AG10803 (cell line): ENCODE data around the gene CDC42SE2.
"Not testable (repeated sequence)": the region's sequence is repeated elsewhere in the genome, so short reads cannot be mapped to it uniquely, and the experiment has no call there.

ENCODE experiments used
- DNase-seq: peaks from one replicate; pipeline ENCODE4 v3.0.0; 2010; ENCODE audit warnings: low read depth
- H3K4me3 ChIP-seq: 2 replicates; pipeline ENCODE4 v1.5.1; 2011; ENCODE audit warnings: mild to moderate bottlenecking, low read length, control low read depth
- CTCF ChIP-seq: conservative IDR thresholded peaks from 2 replicates; pipeline ENCODE4 v1.5.1; 2011; ENCODE audit warnings: mild to moderate bottlenecking, low read length, control low read depth, inconsistent platforms

The CDC42SE2 gene

GRCh38 chr5:131373265-131373664 is 109.4 kb downstream of the CDC42SE2 start:
- no peak for TF ChIP-seq CTCF
- no peak for DNase-seq
- no peak overlapping the region for H3K4me3 ChIP-seq

DNA sequence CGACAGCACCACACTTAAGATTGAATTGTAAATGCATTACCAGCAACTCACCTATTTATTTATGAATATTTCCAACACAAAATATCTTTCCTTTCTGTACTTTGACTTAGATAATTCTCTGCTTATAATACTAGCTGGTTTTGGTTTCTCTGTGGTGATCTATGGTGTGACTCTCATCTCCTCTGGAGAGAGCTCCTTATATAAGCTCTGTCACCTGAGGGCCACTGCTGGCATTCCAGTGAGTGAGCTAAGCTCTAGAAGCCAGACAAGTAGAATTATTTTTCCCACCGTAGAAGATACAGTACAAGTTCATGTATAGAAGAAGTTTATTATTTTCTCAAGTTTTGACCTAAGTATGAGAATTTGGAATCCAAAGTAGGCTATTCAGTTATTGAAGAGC is 111.5 kb downstream of the CDC42SE2 start:
- TF ChIP-seq CTCF = no peak
- H3K4me3 ChIP-seq = no peak overlapping the region
- DNase-seq = no peak

- TF ChIP-seq CTCF = no peak
- DNase-seq = no peak
- no peak overlapping the region for H3K4me3 ChIP-seq
These were observed 113.5 kb downstream of the CDC42SE2 start for GRCh38 chr5:131377346-131377745.

GRCh38 chr5:131377785-131378325 is 114.0 kb downstream of the CDC42SE2 start:
- no peak for TF ChIP-seq CTCF
- no peak for DNase-seq
- H3K4me3 ChIP-seq = no peak overlapping the region

DNA sequence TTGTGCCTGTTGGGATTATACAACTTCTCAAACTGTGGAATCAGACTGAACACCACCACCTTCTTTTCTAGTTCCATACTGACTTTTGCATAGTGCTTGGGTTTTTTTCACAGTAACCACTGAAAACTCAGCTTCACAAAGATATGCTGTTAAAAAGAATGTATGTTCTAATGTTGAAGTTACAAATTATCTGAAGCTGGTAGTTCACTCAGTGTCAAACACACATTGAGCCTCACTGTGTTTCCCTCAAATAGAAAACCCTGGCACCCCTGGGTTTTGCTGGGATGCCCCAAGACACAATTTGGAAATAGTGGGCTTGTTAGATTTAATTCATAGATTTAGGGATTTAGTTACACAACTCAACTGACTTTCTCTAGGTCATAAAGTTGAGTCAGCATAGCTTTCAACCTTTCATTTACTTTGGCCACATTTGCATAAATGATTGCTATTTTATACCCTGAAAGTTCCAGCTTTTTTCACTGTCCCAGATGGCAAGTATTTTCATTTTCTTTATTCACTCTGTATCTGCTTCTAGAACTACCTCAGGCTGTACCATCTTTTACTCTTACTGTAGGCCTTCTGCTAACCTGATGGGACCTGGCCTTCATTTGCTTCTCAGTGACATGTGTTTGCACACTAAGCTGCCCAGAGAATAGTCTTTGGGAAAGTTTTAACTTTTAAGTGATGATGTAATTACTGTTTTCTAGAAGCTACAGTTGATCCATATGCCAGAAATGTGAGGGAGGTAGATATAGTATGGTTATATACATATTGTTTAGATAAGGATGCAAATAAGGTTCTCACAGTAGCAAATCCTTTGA is 115.1 kb downstream of the CDC42SE2 start:
- H3K4me3 ChIP-seq = no peak overlapping the region
- DNase-seq = no peak

GRCh38 chr5:131379723-131380122 is 115.9 kb downstream of the CDC42SE2 start:
- TF ChIP-seq CTCF = no peak
- DNase-seq = no peak
- H3K4me3 ChIP-seq = no peak overlapping the region

More for the DNA sequence above, 115.1 kb downstream of the CDC42SE2 start:
- TF ChIP-seq CTCF = no peak

DNA sequence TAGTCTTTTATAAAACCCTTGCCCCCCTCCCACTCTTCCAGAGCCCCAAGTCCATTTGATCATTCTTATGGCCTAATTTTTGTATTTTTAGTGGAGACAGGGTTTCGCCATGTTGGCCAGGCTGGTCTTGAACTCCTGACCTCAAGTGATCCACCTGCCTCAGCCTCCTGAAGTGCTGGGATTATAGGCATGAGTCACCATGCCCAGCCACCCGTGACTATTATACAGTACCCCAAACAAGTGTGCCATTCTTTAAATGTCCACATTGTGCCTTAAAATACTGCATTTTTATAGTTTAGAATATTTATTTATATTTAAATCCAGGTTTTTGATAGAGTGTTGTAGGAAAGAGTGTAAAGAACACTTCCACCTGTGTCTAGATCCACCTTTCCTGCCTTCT is 116.4 kb downstream of the CDC42SE2 start:
- not testable (repeated sequence) for DNase-seq, H3K4me3 ChIP-seq
